ENCODE data around the gene RFT1. TPM values are rescaled to one million over a fixed set of nuclear protein-coding genes. Genes with fewer than 3 reads are reported as not detected.

RFT1 gene
- total and polyA plus RNA-seq, 2 of the 13 experiments (the other 11 are each of a cell fraction or from before 2014, with no cell fraction given), result 23.2 to 37.0 TPM

DNA sequence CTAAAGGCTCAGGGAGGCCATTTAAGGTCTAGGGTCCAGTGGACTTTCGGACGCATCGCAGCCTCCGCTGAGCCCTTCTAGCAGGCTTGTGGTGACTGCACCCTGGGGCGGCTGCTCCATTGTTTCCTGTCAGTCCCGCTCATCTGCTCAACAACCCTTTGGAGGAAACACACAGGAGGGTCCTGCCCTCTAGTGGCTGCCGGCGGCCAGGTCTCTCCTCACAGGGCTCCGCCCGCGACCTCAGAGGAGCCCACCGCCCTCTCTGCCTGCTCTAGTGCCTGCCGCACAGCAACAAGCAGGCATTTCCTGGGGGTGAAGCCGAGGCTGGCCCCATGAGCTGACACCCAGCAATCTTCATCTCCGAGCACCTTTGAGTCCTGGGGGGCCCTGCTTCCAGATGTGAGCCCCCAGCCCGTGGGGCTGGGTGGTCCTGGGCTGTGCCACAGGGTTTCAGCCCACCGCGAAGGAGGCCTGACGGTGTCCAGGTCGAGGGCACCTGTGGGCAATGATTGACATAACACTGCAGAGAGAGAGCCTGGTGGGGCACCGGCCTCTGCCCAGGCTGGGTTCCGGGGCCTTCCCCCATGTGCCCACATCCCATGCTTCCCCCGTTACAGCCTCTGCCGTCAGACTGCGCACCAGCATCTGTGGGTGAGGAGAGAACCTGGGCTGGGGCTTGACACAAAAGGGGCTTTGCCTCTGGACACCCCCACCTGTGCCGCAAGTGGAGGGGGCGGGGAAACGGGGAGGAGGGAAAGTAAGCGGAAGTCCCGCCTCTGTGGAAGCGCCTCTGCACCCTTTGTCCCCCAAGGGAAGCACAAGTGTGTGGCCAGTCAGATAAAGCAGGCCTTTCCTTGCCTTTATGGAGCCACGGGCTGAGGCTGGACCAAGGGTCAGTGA, 57.3 kb downstream of the RFT1 start (continued):
- TF ChIP-seq, protein P1, sequence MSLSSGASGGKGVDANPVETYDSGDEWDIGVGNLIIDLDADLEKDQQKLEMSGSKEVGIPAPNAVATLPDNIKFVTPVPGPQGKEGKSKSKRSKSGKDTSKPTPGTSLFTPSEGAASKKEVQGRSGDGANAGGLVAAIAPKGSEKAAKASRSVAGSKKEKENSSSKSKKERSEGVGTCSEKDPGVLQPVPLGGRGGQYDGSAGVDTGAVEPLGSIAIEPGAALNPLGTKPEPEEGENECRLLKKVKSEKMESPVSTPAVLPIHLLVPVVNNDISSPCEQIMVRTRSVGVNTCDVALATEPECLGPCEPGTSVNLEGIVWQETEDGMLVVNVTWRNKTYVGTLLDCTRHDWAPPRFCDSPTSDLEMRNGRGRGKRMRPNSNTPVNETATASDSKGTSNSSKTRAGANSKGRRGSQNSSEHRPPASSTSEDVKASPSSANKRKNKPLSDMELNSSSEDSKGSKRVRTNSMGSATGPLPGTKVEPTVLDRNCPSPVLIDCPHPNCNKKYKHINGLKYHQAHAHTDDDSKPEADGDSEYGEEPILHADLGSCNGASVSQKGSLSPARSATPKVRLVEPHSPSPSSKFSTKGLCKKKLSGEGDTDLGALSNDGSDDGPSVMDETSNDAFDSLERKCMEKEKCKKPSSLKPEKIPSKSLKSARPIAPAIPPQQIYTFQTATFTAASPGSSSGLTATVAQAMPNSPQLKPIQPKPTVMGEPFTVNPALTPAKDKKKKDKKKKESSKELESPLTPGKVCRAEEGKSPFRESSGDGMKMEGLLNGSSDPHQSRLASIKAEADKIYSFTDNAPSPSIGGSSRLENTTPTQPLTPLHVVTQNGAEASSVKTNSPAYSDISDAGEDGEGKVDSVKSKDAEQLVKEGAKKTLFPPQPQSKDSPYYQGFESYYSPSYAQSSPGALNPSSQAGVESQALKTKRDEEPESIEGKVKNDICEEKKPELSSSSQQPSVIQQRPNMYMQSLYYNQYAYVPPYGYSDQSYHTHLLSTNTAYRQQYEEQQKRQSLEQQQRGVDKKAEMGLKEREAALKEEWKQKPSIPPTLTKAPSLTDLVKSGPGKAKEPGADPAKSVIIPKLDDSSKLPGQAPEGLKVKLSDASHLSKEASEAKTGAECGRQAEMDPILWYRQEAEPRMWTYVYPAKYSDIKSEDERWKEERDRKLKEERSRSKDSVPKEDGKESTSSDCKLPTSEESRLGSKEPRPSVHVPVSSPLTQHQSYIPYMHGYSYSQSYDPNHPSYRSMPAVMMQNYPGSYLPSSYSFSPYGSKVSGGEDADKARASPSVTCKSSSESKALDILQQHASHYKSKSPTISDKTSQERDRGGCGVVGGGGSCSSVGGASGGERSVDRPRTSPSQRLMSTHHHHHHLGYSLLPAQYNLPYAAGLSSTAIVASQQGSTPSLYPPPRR (CRISPR knock-in tag; IDR thresholded peaks at IDR 0.05; ENCODE audit: borderline replicate concordance), result peak; percentile 47; the same call in 1 of the 2 replicates
- peak; percentile 77 for TF ChIP-seq HDAC1 (CRISPR knock-in tag; IDR thresholded peaks at IDR 0.05)
- TF ChIP-seq, protein P2, sequence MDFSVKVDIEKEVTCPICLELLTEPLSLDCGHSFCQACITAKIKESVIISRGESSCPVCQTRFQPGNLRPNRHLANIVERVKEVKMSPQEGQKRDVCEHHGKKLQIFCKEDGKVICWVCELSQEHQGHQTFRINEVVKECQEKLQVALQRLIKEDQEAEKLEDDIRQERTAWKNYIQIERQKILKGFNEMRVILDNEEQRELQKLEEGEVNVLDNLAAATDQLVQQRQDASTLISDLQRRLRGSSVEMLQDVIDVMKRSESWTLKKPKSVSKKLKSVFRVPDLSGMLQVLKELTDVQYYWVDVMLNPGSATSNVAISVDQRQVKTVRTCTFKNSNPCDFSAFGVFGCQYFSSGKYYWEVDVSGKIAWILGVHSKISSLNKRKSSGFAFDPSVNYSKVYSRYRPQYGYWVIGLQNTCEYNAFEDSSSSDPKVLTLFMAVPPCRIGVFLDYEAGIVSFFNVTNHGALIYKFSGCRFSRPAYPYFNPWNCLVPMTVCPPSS (IDR thresholded peaks at IDR 0.05), result no peak
- TF ChIP-seq, protein P3, sequence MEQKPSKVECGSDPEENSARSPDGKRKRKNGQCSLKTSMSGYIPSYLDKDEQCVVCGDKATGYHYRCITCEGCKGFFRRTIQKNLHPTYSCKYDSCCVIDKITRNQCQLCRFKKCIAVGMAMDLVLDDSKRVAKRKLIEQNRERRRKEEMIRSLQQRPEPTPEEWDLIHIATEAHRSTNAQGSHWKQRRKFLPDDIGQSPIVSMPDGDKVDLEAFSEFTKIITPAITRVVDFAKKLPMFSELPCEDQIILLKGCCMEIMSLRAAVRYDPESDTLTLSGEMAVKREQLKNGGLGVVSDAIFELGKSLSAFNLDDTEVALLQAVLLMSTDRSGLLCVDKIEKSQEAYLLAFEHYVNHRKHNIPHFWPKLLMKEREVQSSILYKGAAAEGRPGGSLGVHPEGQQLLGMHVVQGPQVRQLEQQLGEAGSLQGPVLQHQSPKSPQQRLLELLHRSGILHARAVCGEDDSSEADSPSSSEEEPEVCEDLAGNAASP (CRISPR knock-in tag; IDR thresholded peaks at IDR 0.05; ENCODE audit: borderline replicate concordance), result peak; percentile 79
- no peak for TF ChIP-seq PLRG1 (conservative IDR thresholded peaks at IDR 0.05)
- TF ChIP-seq REXO4 (CRISPR knock-in tag; IDR thresholded peaks at IDR 0.05; ENCODE audit: borderline replicate concordance), result peak; percentile 65; the same call in 1 of the 2 replicates
- TF ChIP-seq, protein P4, sequence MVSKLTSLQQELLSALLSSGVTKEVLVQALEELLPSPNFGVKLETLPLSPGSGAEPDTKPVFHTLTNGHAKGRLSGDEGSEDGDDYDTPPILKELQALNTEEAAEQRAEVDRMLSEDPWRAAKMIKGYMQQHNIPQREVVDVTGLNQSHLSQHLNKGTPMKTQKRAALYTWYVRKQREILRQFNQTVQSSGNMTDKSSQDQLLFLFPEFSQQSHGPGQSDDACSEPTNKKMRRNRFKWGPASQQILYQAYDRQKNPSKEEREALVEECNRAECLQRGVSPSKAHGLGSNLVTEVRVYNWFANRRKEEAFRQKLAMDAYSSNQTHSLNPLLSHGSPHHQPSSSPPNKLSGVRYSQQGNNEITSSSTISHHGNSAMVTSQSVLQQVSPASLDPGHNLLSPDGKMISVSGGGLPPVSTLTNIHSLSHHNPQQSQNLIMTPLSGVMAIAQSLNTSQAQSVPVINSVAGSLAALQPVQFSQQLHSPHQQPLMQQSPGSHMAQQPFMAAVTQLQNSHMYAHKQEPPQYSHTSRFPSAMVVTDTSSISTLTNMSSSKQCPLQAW (CRISPR knock-in tag; IDR thresholded peaks at IDR 0.05), result 0 out of 2 replicates have a peak, but pooled peaks have one; percentile 11
- TF ChIP-seq ZNF557 (CRISPR knock-in tag; IDR thresholded peaks at IDR 0.05), result no peak
- peak; percentile 58; the same call in 1 of the 2 replicates for TF ChIP-seq ZNF460 (CRISPR knock-in tag; IDR thresholded peaks at IDR 0.05; ENCODE audit: borderline replicate concordance)
- TF ChIP-seq MAFK (conservative IDR thresholded peaks at IDR 0.05 in 1 of 2, IDR thresholded peaks at IDR 0.05 in 1 of 2; ENCODE audit: low read length in 2 of 2), result no peak
- no peak for TF ChIP-seq ZNF264 (CRISPR knock-in tag; IDR thresholded peaks at IDR 0.05)
- TF ChIP-seq ZSCAN29 (CRISPR knock-in tag; conservative IDR thresholded peaks at IDR 0.05), result no peak
- no peak for TF ChIP-seq ZNF256 (CRISPR knock-in tag; conservative IDR thresholded peaks at IDR 0.05)
- TF ChIP-seq, protein P5, sequence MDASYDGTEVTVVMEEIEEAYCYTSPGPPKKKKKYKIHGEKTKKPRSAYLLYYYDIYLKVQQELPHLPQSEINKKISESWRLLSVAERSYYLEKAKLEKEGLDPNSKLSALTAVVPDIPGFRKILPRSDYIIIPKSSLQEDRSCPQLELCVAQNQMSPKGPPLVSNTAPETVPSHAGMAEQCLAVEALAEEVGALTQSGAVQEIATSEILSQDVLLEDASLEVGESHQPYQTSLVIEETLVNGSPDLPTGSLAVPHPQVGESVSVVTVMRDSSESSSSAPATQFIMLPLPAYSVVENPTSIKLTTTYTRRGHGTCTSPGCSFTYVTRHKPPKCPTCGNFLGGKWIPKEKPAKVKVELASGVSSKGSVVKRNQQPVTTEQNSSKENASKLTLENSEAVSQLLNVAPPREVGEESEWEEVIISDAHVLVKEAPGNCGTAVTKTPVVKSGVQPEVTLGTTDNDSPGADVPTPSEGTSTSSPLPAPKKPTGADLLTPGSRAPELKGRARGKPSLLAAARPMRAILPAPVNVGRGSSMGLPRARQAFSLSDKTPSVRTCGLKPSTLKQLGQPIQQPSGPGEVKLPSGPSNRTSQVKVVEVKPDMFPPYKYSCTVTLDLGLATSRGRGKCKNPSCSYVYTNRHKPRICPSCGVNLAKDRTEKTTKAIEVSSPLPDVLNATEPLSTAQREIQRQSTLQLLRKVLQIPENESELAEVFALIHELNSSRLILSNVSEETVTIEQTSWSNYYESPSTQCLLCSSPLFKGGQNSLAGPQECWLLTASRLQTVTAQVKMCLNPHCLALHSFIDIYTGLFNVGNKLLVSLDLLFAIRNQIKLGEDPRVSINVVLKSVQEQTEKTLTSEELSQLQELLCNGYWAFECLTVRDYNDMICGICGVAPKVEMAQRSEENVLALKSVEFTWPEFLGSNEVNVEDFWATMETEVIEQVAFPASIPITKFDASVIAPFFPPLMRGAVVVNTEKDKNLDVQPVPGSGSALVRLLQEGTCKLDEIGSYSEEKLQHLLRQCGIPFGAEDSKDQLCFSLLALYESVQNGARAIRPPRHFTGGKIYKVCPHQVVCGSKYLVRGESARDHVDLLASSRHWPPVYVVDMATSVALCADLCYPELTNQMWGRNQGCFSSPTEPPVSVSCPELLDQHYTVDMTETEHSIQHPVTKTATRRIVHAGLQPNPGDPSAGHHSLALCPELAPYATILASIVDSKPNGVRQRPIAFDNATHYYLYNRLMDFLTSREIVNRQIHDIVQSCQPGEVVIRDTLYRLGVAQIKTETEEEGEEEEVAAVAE (CRISPR knock-in tag; IDR thresholded peaks at IDR 0.05; ENCODE audit: borderline replicate concordance), result no peak
